Prostate gland (tissue), 2 donors: ENCODE data around the gene TECPR2.

Experiments used
- POLR2A ChIP-seq: fragments of 450-650 bp; IDR thresholded peaks from one replicate; pipeline ENCODE4 v1.6.1; 2016; ENCODE audit warnings: antibody characterized with exemption, mild to moderate bottlenecking
- TF ChIP-seq, protein P1 (sequence below), 4 experiments: fragments of 200-600 bp in 2 of 4; fragments of 450-650 bp in 2 of 4; sonication (generic) in 2 of 4; IDR thresholded peaks; 1 replicate in 3 of 4; 2 replicates in 1 of 4; pipeline ENCODE4 v1.5.1; 2016 to 2019; ENCODE audit warnings: antibody characterized with exemption in 4 of 4, mild to moderate bottlenecking in 2 of 4, moderate library complexity in 2 of 4

DNA sequence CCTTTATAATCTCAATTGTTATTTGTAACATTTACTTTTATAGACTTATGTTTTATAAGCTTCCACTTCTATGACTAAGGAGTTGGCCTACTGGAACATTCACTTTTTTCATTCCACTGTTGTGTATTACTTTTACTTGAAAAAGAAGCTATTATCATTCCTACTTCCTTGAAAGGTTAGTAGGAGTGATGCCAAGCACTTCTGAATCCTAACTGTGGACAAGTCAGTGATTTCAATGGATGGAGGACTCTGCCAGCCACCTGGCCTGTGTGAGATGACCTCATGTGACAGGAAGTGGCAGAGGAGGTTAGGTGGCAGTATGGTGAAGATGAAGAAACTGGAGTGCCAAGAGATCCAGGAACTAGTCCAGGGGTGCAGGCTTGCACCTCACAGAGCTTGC, 46.0 kb downstream of the TECPR2 start:
- TF ChIP-seq POLR2A: no peak
- TF ChIP-seq, protein P1, sequence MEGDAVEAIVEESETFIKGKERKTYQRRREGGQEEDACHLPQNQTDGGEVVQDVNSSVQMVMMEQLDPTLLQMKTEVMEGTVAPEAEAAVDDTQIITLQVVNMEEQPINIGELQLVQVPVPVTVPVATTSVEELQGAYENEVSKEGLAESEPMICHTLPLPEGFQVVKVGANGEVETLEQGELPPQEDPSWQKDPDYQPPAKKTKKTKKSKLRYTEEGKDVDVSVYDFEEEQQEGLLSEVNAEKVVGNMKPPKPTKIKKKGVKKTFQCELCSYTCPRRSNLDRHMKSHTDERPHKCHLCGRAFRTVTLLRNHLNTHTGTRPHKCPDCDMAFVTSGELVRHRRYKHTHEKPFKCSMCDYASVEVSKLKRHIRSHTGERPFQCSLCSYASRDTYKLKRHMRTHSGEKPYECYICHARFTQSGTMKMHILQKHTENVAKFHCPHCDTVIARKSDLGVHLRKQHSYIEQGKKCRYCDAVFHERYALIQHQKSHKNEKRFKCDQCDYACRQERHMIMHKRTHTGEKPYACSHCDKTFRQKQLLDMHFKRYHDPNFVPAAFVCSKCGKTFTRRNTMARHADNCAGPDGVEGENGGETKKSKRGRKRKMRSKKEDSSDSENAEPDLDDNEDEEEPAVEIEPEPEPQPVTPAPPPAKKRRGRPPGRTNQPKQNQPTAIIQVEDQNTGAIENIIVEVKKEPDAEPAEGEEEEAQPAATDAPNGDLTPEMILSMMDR (IDR thresholded peaks at IDR 0.05): no peak
